Kidney capillary endothelial cell (primary cell): Measurements from ENCODE around the gene BHLHE41.

Experiments used
- DNase-seq: peaks from one replicate; pipeline ENCODE4 v3.0.0-alpha.2; 2018; ENCODE audit warnings: low spot score

The BHLHE41 gene

DNA sequence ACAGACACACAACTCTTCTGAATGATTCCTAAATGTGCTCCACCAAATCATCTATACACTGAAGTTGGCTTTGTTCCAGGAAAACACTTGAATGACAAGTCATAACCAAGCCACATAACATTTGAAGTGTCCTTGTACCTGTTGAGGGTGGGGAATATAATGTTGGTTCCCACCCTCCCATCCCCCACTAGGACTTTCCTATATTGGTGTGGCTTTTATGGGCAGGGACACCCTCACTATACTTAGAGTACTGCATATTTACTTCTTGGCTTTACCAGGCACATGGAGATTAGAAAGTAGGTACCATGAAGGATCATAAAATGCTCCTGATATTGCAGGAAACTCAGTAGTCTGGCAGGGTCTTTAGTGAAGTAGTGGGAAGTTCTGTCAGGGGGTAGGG, 9.7 kb upstream of the BHLHE41 start:
- DNase-seq = no peak

DNA sequence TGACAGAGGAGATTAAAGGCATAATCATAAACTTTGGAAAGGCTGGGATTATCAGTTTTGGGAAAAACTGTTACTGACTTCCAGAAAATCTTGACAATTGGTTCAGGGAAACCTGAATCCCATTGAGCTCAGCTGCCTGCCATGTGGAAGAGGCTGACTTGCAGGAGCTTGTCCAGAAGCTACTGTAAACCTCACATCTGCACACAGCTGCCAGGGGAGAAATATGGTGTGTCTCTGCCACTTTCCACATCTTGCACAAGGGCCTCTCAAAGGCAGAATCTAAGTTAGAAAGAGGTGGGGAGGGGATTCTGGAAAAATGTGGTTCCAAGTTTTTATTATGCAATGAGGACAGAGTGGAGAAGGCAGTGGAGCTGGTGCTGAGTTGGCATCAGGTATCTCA, 8.7 kb upstream of the BHLHE41 start:
- no peak for DNase-seq

DNA sequence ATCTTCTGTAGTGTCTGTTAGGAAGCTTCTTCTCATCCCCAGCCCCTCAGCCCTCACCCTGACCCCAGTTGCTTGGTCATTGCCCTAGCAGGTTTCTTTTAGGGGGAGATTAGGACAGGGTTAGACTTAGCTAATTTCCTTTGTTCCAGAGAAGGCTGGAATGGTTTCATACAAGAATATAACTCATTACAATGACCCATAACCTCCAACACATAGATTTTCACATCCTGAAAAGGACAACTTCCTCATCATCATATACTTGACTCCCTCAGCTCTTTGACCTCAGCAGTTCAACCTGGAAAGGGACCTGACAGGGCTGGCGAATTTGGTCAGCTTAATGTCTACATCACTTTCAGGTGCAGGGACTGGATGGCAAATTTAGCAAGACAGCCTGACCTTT, 8.0 kb upstream of the BHLHE41 start:
- DNase-seq = no peak

DNA sequence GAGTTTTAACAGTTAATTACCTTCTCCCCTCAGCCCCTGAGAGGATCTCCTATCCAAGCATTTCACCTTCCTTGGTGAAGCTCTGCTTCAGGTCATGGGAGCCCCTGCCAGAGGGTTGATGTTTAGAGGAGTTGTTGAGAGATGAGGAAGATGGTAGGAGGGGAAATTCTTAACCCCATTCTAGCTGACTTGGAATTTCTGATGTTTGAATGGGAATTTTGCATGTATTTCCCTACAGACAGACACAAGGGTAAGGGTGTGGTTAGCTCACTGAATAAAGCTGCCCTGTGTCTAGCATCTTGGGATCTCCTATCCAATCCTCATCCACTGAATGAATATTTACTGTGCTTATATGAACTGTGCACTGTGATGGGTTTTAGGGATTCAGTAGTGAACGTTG, 7.1 kb upstream of the BHLHE41 start:
- no peak for DNase-seq

DNA sequence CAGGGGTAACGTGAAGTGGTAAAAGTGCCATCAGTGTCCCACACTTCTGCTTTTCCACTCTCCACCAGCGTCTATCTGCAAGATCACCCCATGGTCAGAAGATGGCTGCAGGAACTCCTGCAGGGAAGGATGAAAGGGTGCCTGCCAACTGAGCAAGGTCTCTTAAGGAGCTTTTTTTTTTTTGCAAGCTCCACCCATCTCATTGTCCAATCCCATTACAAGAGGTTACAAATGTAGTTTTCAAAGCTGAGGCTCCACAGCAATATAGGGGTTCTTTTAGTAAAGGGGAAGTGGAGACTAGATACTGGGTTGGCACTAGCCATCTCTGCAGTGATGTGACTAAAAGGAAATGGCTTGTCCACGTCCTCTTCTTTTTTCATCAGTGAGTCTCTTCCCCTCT, 5.9 kb upstream of the BHLHE41 start:
- DNase-seq = no peak

DNA sequence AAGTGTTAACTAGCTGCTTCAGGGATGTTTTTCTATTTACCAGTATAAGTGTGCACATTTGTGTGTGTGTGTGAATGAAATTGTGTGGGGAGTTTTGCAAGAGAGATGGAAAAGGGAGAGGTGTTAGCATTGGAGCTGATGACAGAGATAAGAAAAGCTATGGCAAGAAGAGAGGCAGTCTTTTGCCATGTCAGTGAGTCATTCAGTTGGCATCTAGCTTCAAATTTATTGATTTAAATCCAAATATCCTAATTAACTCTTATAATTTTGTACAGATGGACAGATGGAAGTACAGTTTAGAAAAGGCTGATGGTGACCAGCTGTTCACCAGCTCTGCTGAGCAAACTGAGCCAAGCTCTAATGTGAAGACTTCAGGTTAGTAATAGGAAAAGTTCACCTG, 3.3 kb upstream of the BHLHE41 start:
- no peak for DNase-seq

DNA sequence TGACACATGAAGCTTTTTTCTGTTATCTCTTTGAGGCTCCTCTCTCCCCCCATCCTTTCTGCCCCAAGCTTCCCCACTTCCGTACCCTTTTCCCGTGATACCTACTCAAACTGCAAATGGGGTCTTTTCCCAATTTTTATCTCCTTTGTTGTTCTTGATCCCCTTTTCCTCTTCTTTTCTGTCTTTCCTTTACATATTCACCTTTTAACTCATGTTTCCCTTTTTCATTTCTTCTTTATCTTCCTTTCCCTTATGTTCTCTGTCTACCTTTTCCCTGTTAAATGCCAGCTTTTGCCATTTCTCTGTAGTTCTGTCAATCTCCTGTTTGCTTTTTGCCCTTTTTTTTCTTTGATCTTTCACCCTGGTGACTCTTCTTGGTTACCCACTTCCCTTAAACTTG, 2.6 kb upstream of the BHLHE41 start:
- DNase-seq = no peak

DNA sequence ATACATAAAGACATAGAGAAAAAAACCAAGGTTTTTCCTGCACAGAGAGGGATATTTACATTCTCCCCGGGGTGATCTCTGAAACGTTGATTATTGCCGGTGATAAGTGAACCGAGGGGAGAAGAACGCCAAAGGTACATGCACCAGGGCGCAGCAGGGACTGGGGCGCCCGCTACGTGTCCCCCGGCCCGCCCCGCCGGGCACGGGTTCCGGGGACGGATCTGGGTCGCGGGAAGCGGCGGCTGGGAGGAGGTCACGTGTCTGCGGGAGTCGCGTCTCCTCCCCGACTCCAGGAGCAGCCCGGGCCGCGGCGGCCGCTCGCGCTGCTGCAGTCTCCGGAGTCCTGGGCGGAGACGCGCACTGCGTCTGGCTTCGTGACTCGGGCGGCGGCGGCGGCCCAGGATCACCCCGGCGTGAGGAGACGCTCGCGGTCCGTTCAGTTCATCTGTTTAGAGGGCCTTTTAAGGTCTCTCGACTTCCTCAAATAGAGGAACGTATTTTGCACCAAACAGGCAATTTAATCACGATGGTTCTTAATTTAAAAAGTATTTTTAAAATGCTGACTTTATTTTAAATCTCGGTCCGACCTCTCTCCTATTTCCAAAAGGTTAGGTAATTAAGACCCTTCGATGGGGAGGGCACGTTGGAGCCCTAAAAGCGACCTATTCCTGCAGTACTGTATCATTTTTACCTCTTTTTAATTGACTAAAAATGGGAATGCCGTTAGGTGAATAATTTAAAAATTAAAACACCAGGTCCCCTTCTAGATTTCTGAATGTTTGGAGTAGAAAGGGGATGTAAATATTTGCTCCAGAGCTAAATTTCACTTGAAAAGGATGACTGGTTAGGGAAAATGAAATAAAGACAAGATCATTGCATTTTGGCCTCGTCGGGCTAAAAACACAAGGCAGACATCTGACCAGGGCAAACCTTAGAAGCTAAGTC, 1.8 kb upstream of the BHLHE41 start:
- DNase-seq = peak; percentile 68

DNA sequence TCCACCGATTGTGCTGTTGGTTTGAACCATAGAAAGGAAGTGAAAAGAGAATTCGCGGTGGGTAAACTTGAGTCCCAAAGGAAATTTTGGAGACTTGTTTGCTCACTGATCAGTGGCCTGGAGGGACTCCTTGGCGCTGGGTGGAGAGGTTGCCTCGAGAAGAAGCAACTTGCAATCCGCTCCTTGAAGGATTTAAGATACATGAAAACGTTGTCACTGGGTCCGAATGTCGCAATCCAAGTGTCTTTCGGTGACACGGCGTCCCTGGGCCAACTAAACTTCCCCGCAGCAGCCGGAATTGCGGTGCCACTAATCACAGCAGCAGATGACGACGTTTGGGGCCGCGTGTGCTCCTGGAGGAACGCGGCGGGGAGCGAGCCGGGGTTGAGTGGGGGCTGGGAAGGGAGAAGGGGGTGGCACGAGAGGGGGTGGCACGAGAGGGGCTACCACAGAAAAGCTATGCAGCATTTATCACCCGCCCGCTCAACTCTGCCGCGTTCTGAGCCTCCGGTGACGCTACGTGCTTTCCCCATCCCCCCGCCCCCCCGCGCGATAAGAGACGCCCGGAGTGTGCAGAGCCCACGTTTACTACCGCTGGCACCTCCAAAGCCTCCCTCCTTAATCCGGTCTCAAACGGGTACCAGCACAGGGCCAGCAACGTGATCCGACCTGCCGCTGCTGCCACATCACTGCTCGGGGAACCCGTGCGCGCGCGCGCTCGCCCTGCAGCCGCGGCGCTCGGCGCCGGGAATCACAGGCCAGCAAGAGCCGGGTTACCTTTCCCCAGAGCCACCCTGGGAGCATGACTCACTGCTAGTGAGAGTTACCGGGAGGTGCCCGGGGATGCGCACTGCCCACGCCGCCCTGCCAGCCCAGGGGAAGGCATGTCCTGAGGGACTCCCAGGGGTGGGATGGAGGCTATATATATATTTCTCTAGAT, 833 bp upstream of the BHLHE41 start:
- DNase-seq = peak; percentile 58

DNA sequence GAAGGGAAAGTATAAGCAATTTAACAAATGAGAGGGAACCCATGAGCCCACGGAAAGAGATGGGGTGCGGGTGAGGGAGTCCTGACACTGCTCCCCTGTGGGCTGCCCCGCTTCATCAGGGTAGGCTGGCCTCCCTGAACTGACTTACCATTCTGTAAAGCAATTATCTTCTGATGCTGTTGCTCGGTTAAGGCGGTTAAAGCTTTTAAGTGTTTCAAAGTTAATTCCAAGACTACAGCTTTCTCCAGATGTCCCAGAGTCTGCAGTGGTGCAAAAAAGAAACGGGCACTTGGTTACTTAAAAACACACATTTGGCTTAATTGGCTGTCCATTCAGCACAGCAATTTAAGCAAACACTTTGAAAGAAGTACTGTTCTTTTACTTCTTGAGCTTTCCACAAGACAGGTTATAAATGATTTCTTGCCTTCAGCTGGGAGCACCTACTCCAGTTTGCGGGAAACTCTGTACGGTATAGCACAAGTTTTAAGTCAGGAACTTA, 1.3 kb downstream of the BHLHE41 start:
- peak; percentile 31 for DNase-seq

DNA sequence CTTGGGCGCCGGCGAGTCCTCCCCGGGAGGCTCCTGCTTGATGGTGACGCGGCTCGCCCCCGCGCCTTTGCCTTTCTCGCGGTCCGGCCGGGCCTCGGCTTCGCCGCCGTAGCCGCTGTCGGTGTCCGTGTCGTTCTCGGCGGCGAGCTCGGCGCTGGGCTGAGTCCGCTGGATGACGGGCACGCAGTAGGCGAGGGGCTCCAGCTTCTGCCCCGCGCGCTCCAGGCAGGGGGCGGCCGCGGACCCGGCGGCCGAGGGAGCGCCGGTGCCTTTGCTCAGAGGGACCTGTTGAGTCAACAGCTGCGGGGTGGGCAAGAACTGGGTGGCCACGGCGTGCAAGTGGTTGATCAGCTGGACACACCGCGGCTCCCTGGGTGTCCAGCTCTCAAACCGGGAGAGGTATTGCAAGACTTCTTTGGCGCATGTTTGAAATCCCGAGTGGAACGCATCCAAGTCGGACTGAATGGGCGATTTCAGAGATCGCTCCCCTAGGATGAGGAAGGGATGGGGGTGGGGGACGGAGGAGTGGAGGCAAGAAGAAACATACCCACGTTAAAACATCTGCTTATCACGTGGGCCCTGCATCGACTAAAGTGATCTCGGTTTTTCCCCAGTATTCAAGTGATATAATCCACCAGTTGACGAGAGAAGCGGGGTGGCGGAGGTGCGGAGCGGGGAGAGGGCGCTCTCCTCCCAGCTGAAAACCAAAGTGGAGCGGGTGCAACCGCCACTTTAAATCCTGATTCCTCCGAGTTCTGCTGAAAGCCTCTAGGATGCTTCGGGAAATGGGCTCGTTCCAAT, 2.0 kb downstream of the BHLHE41 start:
- peak; percentile 33 for DNase-seq

DNA sequence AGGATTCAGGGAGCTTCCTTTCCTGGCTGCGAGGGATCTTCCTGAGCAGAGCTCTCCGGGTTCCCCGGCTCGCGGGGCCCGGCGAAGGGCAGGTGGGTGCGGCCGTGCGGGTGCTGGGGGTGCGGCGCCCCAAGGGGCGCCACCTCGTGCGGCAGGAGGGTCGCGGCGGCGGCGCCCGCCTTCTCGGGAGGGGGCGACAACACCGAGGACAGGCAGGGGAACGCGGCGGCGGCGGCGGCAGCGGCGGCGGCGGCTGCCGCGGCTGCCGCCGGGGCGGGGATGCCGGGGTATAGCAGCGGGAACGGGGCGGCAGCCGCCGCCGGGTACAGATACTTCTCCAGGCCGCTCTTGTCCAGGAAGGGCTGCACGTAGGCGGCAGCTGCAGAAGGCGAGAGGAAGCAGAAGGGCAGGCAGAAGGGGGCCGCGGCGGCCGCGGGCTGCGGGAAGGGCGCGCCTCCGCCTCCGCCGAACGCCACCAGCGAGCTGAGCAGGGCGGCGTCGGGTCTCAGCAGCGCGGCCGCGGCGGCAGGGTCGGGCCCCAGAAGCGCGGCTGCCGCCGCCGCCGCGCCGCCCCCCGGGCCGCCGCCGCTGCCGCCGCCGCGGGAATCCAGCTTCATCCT, 2.7 kb downstream of the BHLHE41 start:
- peak; percentile 28 for DNase-seq

DNA sequence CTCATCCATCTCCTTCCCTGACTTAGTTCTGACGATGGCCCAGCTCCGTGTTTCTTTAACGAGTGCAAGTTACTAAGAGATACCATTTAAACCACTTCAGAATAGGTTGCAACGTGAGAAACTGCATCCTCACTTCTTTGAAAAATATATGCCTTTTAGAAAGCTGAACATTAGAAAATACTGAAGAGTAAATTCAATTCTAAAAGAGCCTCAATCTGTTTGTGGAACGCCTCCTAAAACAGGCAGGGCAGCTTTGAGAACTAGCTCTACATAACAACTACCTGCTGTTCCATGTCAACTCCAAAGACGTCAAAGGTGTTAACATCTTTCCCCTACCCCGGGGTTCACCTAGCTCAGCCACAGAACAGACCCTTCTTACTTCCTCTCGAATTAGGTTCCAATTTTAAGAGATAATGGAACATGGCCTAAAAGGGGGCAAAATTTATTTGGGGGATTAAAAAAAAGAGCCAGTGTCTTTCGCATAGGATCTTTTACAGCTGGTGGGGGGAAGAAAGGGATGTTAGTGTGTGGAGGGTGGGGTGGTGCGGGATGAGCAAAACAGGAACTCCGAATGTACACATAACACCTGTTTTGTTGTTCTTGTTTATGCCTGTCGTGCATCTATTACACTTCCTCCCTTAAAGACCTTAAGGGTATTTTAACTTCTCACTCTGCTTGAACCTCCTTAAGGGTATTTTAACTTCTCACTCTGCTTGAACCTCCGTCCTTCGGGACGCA, 3.3 kb downstream of the BHLHE41 start:
- no peak for DNase-seq

DNA sequence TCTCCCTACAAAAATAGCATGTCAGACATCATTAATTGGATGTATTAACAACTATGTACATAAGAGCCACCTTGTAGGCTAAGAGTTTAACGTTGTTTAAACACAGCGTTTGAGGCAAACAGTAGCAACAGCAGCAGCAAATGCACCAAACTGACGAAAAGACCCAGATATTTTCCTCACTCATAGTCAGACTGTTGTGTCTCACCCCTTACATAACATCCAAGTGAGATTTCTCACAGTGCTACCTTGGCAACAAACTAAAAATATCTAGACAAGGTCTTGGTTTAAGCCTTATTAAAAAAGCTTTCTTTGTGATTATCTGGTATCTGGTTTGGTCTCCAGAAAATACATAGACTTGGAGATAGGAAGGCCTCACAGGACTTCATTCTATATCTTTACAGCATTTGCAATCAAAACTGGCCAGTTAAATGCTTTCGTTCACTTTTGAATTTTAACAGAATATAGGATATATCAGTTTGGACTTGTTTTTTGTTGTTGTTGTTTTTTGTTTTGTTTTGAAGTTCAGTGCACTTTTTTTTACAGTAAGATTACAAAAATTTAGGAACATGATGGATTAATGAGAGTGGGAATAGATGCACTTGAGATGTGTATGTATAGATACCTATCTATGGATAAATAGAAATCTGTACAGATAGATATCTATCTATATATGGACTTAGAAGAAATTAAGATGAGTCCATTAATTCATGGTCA, 4.1 kb downstream of the BHLHE41 start:
- DNase-seq = no peak

DNA sequence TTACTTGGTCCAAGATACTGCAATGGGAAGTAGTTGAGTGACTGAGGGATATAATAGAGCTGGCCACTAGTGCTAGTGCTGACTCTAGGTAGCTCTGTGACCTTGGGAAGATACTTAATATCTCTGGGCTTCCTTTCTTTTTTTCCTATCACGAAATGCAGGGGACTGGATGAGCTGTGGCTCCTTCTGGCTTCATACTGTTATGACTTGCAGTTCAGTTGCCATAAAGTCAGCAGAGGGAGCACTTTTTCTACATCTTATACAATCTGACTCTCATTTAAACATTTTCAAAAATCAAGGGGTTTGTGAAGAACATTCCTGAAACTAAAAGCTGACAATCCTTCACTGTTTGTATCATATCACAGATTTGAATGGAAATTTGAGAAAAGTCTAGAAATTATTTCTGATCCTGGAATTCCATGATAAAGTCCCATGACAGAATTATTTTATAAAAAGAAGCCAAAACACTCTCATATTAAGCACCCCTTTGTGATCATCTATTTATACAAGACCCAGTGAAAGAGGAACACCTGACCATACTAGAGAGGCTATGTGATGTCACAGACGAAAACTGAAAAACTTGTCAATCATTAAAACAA, 5.3 kb downstream of the BHLHE41 start:
- peak; percentile 52 for DNase-seq

DNA sequence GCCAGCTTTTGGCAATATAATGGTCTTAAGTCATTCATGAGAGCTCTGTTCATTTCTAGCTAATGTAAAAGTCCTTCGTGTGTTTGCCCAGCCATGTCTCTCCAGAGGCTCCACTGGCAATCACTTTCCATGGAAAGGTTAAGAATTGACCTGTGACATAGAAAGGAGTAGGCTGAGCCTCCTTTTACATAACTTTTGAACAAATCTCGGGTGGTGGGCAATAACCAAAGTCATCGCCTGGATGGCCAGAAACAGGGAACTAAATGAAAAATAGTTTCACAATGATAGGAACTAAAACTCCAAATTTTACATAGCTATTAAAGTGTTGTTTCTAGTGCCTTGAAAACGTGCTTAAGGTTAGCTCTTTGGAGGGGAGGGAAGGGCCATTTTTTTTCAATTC, 6.5 kb downstream of the BHLHE41 start:
- no peak for DNase-seq

DNA sequence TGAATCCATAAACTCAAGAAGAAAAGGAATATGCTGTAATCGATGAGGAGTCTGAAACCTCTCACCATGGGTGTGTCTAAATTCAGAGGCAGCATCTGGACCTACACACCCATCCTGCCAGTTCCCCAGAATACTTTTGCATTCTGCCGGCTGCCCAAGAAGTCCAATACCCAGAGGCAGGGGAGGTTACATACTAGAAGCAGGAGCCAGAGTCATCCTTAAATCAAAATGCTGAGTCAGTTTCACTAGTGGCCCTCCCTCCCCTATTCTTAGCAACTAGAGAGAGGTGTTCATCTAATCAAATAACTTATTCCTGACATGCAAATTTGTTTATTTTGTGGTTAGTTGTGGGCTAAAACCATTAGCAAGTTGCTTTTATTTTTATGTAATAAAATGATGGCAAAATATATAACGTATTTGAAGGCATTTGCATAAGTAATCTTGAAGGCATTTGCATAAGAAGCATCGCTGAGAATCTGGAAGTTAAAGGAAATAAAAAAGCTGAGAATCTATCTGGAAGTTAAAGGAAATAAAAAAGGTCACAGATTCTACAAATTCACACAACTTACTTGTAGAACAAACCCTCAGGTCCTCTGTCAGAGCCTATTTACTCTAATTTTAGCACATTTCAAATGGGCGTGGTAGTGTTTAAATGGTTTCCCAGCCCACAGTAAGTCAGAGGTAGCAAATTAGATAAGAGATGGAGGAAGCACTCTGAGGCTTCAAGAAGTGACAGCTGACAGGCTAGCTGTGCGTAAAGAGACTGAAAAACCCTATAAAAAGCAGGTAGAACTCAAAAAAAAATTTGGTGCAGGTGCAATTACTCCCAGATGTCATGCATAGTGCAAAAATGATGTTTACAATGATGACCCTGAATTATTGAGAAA, 7.8 kb downstream of the BHLHE41 start:
- no peak for DNase-seq

DNA sequence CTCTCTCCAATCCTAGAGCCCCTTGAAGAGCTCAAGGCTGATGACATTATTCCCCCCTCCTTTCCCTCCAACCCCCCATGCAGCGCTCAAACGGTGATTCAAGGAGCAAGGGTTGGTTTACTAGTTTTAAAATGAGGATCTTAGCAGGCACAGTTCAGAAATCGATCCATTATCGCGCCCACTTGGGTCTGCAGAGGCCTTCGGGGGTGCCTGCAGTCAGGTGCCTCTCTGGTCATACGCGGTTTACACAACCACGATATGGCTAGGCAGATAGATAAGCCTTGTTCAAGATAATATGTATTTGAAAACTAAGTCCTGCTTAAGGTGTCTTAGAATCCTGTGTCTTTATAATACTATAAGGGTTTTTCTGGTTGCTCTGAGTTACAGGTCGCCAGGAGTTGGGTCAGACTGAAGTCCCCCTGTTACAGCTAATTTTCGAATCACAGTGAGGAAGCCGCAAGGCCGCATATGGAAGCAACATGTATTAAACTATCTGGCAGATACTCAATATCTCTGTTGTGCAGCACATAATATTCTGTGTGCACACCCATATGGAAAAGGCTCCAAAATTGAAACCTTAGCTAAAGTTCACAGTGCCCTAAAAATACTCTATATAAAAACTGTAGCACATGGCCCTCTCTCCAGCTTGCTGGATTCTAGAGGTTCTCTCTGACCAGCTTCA, 10.0 kb downstream of the BHLHE41 start:
- no peak for DNase-seq
